Keratinocyte (primary cell): ENCODE measurements around the gene GPX5.
A peak's percentile ranks its signal among the peaks of the same experiment; 100 is the strongest.

Experiments
- EZH2 ChIP-seq: IDR thresholded peaks from one replicate; pipeline ENCODE4 v1.6.1; 2012; ENCODE audit warnings: inconsistent platforms, mild to moderate bottlenecking, low read length, moderate library complexity
- TF ChIP-seq, protein P1 (sequence below), 3 experiments: IDR thresholded peaks in 1 of 3; conservative IDR thresholded peaks in 1 of 3; optimal IDR thresholded peaks in 1 of 3; 2 replicates in 2 of 3; 3 replicates in 1 of 3; pipeline versions ENCODE3 to v1.5.1; 2011; ENCODE audit warnings: low read length in 3 of 3, mild to moderate bottlenecking in 3 of 3, moderate library complexity in 2 of 3, control low read depth in 1 of 3, inconsistent platforms in 1 of 3; ENCODE audit not compliant: insufficient read depth in 2 of 3; ENCODE audit errors: extremely low read depth in 1 of 3

DNA sequence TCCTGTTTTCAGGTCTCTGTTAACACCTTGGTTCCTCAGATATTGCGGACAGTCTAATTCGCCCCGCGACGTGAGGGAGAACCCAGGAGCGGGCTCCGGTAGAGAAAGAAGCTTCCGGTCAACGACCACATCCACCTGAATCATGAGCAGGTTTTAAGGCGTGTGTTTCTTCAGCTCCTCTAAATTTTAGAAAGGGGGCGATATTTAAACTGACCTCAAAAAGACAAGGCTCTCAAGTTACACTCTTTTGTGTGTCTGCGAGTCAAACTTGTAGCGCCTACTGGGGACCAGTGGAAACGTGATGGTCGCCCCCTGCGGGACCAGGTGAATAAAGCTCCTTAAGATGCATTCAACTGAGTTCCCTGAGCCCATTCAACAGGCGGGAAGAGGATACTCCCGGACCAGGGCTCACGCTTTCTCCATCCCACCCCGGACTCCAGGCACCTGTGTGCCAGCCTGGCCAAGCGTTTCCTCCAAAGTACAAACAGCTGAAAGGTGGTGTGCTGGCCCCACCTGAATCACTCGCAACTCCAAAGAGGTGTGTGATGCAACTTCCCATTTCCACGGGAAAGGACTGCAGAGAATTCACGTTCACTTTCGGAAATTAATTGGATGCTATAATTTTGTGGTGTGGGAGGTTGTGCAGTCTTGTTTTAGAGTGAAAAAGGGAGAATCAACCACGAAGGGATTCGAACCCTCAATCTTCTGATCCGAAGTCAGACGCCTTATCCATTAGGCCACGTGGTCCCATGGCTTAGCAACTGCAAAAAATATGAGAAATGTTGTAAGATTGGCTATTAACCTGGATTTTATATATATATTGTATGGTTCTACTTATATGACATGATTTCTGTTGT lies 17.0 kb downstream of the GPX5 start:
- TF ChIP-seq, protein P1, sequence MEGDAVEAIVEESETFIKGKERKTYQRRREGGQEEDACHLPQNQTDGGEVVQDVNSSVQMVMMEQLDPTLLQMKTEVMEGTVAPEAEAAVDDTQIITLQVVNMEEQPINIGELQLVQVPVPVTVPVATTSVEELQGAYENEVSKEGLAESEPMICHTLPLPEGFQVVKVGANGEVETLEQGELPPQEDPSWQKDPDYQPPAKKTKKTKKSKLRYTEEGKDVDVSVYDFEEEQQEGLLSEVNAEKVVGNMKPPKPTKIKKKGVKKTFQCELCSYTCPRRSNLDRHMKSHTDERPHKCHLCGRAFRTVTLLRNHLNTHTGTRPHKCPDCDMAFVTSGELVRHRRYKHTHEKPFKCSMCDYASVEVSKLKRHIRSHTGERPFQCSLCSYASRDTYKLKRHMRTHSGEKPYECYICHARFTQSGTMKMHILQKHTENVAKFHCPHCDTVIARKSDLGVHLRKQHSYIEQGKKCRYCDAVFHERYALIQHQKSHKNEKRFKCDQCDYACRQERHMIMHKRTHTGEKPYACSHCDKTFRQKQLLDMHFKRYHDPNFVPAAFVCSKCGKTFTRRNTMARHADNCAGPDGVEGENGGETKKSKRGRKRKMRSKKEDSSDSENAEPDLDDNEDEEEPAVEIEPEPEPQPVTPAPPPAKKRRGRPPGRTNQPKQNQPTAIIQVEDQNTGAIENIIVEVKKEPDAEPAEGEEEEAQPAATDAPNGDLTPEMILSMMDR (optimal IDR thresholded peaks at IDR 0.05 in 1 of 3, IDR thresholded peaks at IDR 0.05 in 1 of 3, conservative IDR thresholded peaks at IDR 0.05 in 1 of 3; ENCODE audit: extremely low read depth in 1 of 3, insufficient read depth in 2 of 3, low read length in 3 of 3), result peak; percentile 52 to 63 (median 63)
- TF ChIP-seq EZH2, result no peak
